CD4-positive, alpha-beta T cell (primary cell): ENCODE data around the gene TCFL5. TPM values are rescaled to one million over a fixed set of nuclear protein-coding genes. Genes with fewer than 3 reads are reported as not detected.

Source experiments
- ATAC-seq: fragments of 200-7000 bp; cut with Tn5 transposase; one replicate; pipeline ENCODE4 v1.10.0; 2022; ENCODE audit warnings: mild to moderate bottlenecking; ENCODE audit not compliant: poor library complexity
- CTCF ChIA-PET: fragments of 350-600 bp; sonication (Branson Sonifier 250); formaldehyde crosslinking; loops from one replicate; lab custom pipeline; 2021; ENCODE audit warnings: antibody characterized with exemption, inconsistent platforms; lab: Charles Lee
- POLR2A ChIA-PET: fragments of 350-600 bp; sonication (Branson Sonifier 250); formaldehyde crosslinking; loops from one replicate; lab custom pipeline; 2021; ENCODE audit warnings: antibody characterized with exemption, inconsistent platforms; lab: Charles Lee
- DNase-seq, 14 experiments: peaks; one replicate each; pipeline ENCODE4 v3.0.0-alpha.2; 2013 to 2020; ENCODE audit warnings: mixed read lengths in 2 of 14
- H3K27ac ChIP-seq, 2 donors: one replicate each; pipeline versions ENCODE4 v1.5.1 to v1.7.0; 2013; ENCODE audit warnings: low read length in 2 of 2, low read depth in 1 of 2, mild to moderate bottlenecking in 1 of 2
- H3K27me3 ChIP-seq, 2 experiments: 1 replicate in 1 of 2; 2 replicates in 1 of 2; pipeline versions ENCODE4 v1.6.1 to v1.7.0; 2013; ENCODE audit warnings: low read length in 2 of 2, control low read depth in 1 of 2, mild to moderate bottlenecking in 1 of 2, moderate library complexity in 1 of 2; ENCODE audit not compliant: insufficient read depth in 2 of 2, control insufficient read depth in 1 of 2
- H3K36me3 ChIP-seq: one replicate; pipeline ENCODE4 v1.6.1; 2013; ENCODE audit warnings: low read length, control low read depth; ENCODE audit not compliant: insufficient read depth
- H3K4me1 ChIP-seq: one replicate; pipeline ENCODE4 v1.6.1; 2013; ENCODE audit warnings: low read length, control low read depth; ENCODE audit not compliant: insufficient read depth
- H3K4me3 ChIP-seq: one replicate; pipeline ENCODE4 v1.5.1; 2013; ENCODE audit warnings: mild to moderate bottlenecking, low read length, moderate library complexity
- H3K9me3 ChIP-seq, 2 experiments: 1 replicate in 1 of 2; 2 replicates in 1 of 2; pipeline versions ENCODE4 v1.6.1 to v1.7.0; 2013; ENCODE audit warnings: low read length in 2 of 2, mild to moderate bottlenecking in 2 of 2, control low read depth in 1 of 2, moderate library complexity in 1 of 2; ENCODE audit not compliant: control insufficient read depth in 1 of 2, insufficient read depth in 1 of 2
- H3K27ac Mint-ChIP-seq: one replicate; pipeline ENCODE4 v1.8.0; 2020; ENCODE audit warnings: mixed read lengths
- H3K27me3 Mint-ChIP-seq: one replicate; pipeline ENCODE4 v1.8.0; 2021; ENCODE audit warnings: mixed read lengths
- H3K36me3 Mint-ChIP-seq: one replicate; pipeline ENCODE4 v1.8.0; 2021; ENCODE audit warnings: low read depth, mixed read lengths
- H3K4me1 Mint-ChIP-seq: one replicate; pipeline ENCODE4 v1.8.0; 2021; ENCODE audit warnings: low read depth, mixed read lengths
- H3K4me3 Mint-ChIP-seq: one replicate; pipeline ENCODE4 v1.8.0; 2020; ENCODE audit warnings: mild to moderate bottlenecking, mixed read lengths
- H3K9me3 Mint-ChIP-seq: one replicate; pipeline ENCODE4 v1.8.0; 2020; ENCODE audit warnings: mixed read lengths
- CTCF ChIP-seq: fragments of 200-600 bp; IDR thresholded peaks from one replicate; pipeline ENCODE4 v1.8.0; 2022; ENCODE audit warnings: antibody characterized with exemption, mild to moderate bottlenecking
- intact Hi-C, 2 experiments: fragments of 100-400 bp; cut with DNase I in 1 of 2; cut with micrococcal nuclease in 1 of 2; formaldehyde crosslinking; loops; one replicate each; pipeline versions ENCODE4 v1.15.1 to v1.9.0; 2023 to 2025; cut with DNase I, micrococcal nuclease
- total RNA-seq, 174 experiments: library from RNA in 2 of 174; stranded (reverse) in 2 of 174; gene quantifications; one replicate each; pipeline ENCODE4 v1.2.3 and lab custom pipeline; 2021 to 2026

TCFL5 gene
- total RNA-seq, 2 experiments from 2014 or later: 5.9 to 6.3 TPM

GRCh38 chr20:62859721-62860120 lies 1.9 kb downstream of the TCFL5 start:
- Histone ChIP-seq H3K4me3 (no peak overlapping the region), H3K36me3 (no peaks in the 10 kb centered on the region), H3K27ac (no peak overlapping the region), H3K27me3 (no peaks in the 10 kb centered on the region), H3K4me1 (peaks cover 13% of the 10 kb centered on the region), H3K9me3 (peaks cover 0 to 6% of the 10 kb centered on the region in 2 experiments)
- Mint-ChIP-seq H3K27me3 (no peaks in the 10 kb centered on the region), H3K27ac (peak overlapping the region; percentile 78), H3K9me3 (no peaks in the 10 kb centered on the region), H3K4me1 (peaks cover 27% of the 10 kb centered on the region), H3K4me3 (peak overlapping the region; percentile 83), H3K36me3 (peaks cover 24% of the 10 kb centered on the region)
- no peak for DNase-seq
- intact Hi-C loops: loop anchor here in 1 of 2 experiments (2.0 to 5.0 kb wide), 2 partner anchors 33 to 52 kb away; no protein-coding TSS in a partner anchor
- ATAC-seq: no peak
- ChIA-PET POLR2A (no interaction called here), CTCF (no interaction called here)
- no peak for TF ChIP-seq CTCF

- DNase-seq (peak in 1 of 14 experiments; percentile 29), ATAC-seq (no peak)
- peaks cover 6% of the 10 kb centered on the region for H3K36me3 ChIP-seq
- H3K27me3 Mint-ChIP-seq: no peaks in the 10 kb centered on the region
- no peaks in the 10 kb centered on the region for H3K9me3 Mint-ChIP-seq
- peaks cover 27% of the 10 kb centered on the region for H3K4me1 Mint-ChIP-seq
- peak overlapping the region; percentile 66 for H3K4me3 Mint-ChIP-seq
- H3K4me1 ChIP-seq: peaks cover 13% of the 10 kb centered on the region
- H3K4me3 ChIP-seq: no peak overlapping the region
- intact Hi-C loops: no loop called here
- no peak for TF ChIP-seq CTCF
- CTCF ChIA-PET: no interaction called here
- peaks cover 0 to 6% of the 10 kb centered on the region in 2 experiments for H3K9me3 ChIP-seq
- peak overlapping the region; percentile 58 for H3K27ac Mint-ChIP-seq
- H3K27me3 ChIP-seq: no peaks in the 10 kb centered on the region
- no peak overlapping the region for H3K27ac ChIP-seq
- POLR2A ChIA-PET: no interaction called here
- H3K36me3 Mint-ChIP-seq: peaks cover 36% of the 10 kb centered on the region
Observed at GRCh38 chr20:62858058-62858830, 3.4 kb downstream of the TCFL5 start.

GRCh38 chr20:62856931-62857619 lies 4.5 kb downstream of the TCFL5 start:
- Mint-ChIP-seq H3K27me3 (no peaks in the 10 kb centered on the region), H3K4me1 (peaks cover 22% of the 10 kb centered on the region), H3K4me3 (no peak overlapping the region), H3K27ac (no peak overlapping the region), H3K36me3 (peaks cover 42% of the 10 kb centered on the region), H3K9me3 (no peaks in the 10 kb centered on the region)
- Histone ChIP-seq H3K27me3 (no peaks in the 10 kb centered on the region), H3K4me3 (no peak overlapping the region), H3K36me3 (peaks cover 15% of the 10 kb centered on the region), H3K27ac (no peak overlapping the region), H3K4me1 (peaks cover 12% of the 10 kb centered on the region), H3K9me3 (peaks cover 0 to 2% of the 10 kb centered on the region in 2 experiments)
- intact Hi-C loops: no loop called here
- no peak for DNase-seq
- ChIA-PET CTCF (no interaction called here), POLR2A (no interaction called here)
- ATAC-seq: no peak
- no peak for TF ChIP-seq CTCF
